ENCODE data around the gene UACA.

UACA gene

DNA sequence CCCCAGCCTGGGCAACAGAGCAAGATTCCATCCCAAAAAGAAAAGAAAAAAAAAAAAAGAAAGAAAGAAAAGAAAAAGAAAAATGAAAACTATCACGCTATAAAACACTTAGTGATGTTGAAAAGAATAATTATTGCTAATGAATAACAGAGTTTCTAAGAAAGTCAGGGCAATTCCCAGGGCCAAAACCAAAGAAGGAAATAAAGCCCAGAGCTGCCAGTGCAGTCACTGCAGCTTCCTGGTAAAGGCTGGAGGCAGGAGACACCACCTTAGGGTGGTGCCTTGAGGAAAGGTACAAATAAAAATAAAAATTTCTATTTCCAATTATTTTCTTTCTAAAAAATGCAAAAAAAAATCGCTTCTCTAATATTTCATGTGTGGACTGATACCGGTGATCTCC is 19.7 kb upstream of the UACA start:
- DNase-seq (ENCODE audit: low read depth in 2 of 2): no peak

DNA sequence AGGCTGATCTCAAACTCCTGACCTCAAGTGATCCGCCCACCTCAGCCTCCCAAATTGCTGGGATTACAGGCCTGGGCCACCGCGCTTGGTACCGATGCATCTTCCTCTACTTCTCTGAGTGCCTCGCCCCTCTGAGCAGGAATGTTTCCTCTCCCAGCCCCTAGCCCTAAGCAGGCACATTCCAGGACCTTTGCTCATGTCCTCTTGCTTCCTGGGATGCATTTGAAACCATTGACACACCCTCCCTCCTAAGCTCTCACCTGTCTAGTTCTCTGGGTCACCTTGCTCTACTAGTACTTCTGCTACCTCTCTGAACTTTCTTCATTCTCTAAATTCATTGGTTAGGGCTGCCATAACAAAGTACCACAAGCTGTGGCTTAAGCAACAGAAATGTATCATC is 17.9 kb upstream of the UACA start:
- DNase-seq (ENCODE audit: low read depth in 2 of 2): no peak

DNA sequence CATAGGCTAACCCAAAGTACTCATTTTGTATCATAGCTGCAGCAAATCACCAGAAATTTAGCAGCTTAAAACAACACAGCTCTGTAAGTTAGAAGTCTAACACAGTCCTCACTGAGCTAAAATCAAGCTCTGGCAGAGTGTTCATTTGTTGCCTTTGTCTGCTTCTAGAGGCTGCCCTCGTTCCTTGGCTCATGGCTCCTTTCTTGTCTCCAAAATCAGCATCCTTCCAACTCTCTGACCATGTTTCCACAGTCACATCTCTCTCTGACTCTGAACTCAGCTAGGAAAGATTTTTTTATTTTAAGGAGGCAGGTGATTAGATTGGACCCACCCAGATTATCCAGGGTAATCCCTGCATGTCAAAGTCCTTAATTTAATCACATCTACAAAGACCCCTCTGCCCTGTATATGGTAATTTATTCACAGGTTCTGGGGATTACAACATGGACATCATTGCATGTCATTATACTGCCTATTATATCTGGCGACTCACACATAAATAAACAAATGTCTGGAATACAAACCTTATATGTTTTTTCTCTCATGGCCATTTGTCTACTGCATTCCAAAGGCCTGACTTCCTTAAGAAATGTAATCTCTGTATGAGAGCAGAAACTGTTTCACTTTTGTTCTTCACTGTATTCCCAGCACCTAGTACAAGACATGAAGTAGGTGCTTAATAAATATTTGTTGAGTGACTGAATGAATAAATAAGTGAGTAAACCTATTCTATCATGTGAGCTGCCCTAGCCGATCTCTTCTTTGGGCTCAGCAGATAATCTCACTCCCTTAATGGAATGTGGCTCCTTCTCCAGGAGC is 15.1 kb upstream of the UACA start:
- DNase-seq (ENCODE audit: low read depth in 2 of 2): no peak

- DNase-seq (ENCODE audit: low read depth in 2 of 2): no peak
Observed at GRCh38 chr15:70777170-70777926, 14.0 kb upstream of the UACA start.

GRCh38 chr15:70775160-70775559 is 11.8 kb upstream of the UACA start:
- no peak for DNase-seq (ENCODE audit: low read depth in 2 of 2)

GRCh38 chr15:70772402-70772801 is 9.0 kb upstream of the UACA start:
- no peak for DNase-seq (ENCODE audit: low read depth in 2 of 2)

DNA sequence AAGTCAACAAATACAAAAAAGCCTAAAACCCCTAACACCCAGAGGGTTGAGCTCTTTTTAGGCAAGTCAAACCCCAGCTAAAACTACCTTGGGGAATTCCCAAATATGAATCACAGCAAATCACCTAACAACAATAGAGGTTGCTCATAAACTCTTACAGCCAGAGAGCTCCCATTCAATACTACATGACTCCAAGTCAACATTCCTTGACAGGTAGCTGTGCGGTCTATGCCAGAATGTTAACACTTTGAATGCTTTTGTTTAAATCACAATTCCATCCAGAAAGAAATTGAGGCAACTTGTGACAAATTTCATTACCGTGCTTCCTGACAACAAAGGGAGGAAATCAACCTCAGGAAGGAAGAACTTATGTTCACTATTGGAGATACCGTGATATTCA is 7.5 kb upstream of the UACA start:
- DNase-seq (ENCODE audit: low read depth in 2 of 2): no peak

DNA sequence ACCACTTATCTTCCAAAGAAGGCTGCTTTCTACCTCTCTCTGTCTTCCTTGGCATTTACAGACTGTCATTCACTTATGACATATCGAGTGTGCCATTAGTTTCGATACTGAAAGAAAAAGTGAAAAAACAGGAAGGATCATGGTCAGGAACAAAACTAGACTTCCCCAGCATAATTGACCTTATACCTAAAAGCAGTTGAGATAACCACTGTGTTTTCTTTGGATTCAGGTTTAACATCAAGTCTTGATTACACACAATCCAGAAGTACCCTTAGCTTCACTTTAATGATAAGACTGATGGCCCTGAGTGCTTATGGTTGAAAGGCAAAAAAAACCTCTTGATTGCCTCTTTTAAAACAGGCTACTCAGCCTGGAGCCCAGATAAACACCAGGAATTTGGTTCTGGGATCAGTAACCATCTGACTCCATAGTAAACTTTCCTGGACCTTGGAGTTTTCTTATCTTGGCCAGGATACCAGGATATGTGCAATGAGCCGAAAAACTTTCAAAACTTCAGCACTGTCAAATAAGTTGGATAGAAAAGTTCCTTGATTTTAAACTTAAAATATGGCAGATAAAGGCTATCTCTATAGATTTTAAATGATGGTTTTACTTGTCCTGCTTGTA is 5.0 kb upstream of the UACA start:
- no peak for DNase-seq (ENCODE audit: low read depth in 2 of 2)

- DNase-seq (ENCODE audit: low read depth in 2 of 2): no peak
Observed at GRCh38 chr15:70767667-70768066, 4.3 kb upstream of the UACA start.

- no peak for DNase-seq (ENCODE audit: low read depth in 2 of 2)
Observed at GRCh38 chr15:70766597-70766996, 3.2 kb upstream of the UACA start.

GRCh38 chr15:70765504-70766281 is 2.3 kb upstream of the UACA start:
- DNase-seq (ENCODE audit: low read depth in 2 of 2): no peak

DNA sequence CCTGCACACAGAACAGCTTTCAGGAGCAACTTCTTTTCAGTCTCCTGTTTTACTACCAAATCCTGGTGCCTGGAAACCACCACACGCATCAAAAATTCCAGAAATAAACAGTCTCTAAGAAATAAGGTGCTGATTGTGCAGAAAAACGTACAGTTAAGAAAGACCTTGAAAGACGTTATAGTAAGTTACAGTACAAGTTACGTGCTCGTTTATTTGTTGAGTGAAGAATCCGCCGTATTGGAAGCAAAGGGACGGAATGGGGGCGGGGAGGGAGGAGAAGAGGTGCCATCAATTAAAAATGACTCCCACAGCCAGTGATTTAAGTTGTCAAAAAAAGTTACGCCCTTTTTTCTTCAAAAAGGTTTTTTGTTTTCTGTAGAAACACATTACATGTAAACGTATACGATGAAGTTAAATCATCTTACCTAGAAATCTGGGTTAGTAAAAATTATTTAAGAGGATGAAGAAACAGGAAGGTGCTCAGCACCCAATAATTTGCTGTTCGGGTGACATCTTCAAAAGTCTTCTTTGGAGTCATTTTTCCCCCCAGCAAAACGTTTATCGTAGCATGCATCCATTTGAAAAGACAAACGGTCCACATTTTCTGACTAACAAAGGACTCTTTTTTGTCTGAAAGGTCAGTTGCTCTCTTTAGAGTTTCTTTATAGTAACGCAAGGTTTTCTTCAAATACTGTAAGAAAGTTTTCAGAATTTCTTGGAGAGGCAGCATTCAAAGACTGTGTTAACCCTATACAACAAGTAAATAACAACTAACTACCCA is 782 bp upstream of the UACA start:
- DNase-seq (ENCODE audit: low read depth in 2 of 2): no peak

DNA sequence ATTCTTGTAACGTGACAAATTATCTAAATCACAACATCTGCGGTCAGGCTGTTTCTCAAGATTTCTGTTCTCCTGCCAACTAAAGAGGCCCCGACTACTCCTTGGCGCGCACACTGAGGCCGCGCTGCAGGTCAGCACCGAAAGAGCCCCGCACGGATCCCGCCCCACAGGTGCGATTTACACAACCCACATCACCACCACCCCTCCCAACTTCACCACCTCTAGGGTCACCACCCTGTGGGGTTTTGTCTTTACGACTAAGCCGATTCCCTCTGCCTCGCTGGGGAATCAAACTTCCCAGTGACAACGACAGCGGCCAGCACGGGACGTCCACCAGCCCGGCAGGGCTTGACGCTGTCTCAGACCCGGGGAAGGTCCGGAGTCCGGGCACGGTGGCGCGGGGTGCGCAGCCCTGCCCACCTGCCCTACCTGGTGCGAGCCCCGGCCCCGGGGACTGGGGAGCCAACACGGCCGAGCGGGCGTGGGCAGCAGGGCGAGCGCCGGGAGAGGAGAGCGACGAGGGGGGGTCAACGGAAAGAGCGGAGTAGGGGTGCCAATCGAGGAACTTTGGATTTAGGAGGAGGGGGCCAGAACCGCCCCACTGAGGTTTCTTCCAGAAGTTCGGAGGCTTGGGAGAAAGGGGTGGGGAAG is 764 bp downstream of the UACA start:
- DNase-seq (ENCODE audit: low read depth in 2 of 2): no peak

GRCh38 chr15:70761931-70762468 is 1.4 kb downstream of the UACA start:
- no peak for DNase-seq (ENCODE audit: low read depth in 2 of 2)

- no peak for DNase-seq (ENCODE audit: low read depth in 2 of 2)
Observed at GRCh38 chr15:70761046-70761445, 2.3 kb downstream of the UACA start.

DNA sequence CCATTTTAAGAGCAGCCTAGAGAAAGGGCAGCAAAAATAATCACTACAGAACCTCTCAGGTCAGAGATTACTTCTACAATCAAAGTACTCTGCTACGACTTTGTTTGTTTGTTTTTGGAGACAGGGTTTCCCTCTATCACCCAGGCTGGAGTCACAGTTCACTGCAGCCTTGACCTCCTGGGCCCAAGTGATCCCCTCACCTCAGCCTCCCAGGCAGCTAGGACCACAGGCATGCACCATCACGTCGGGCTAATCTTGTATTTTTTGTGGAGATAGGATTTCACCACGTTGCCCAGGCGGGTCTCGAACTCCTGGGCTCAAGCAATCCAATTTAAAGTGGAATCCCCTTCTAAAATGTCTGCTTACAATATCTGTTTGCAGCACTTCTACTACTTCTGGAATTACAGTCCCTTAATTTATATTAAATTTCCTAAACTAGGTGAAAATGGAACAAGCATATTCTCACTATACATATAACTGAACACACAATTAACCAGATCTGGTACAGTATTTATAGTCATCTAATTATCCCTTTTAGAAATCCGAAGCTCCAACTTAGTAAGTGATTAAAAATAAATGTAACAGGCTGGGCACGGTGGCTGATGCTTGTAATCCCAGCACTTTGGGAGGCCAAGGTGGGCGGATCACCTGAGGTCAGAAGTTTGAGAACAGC is 4.4 kb downstream of the UACA start:
- DNase-seq (ENCODE audit: low read depth in 2 of 2): no peak

- no peak for DNase-seq (ENCODE audit: low read depth in 2 of 2)
Observed at GRCh38 chr15:70757627-70758026, 5.7 kb downstream of the UACA start.

DNA sequence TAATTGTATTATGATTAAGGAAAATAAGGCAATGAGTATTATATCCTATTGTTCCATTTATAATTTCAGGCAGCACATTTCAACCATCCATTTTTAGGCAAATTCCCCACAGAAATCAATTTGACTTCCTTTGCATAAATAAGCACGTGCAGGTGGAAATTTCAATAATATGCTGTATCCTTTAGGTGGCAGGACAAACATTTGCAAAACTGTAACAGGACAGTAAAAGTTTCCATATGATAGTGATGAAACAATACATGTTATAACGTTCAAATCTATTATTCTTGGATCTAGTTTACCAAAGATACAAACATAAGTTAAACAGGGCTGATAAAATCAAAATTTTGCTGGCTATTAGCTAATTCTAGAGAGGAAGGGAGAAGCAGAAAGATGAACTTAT is 8.5 kb downstream of the UACA start:
- no peak for DNase-seq (ENCODE audit: low read depth in 2 of 2)

GRCh38 chr15:70753101-70753829 is 10.1 kb downstream of the UACA start:
- no peak for DNase-seq (ENCODE audit: low read depth in 2 of 2)

Data from stimulated activated CD8-positive, alpha-beta memory T cell treated with anti-CD3 and anti-CD28 coated beads, Interleukin-7, amount 100 ng/mL, for 4 hours (primary cell).